ENCODE measurements around the gene ERG.

Gene ERG

GRCh38 chr21:38330666-38331065, 167.6 kb downstream of the ERG start:
- TF ChIP-seq CTCF (IDR thresholded peaks at IDR 0.05; ENCODE audit: low read length, missing control alignments), result no peak
- no peak for DNase-seq (ENCODE audit: low read depth)
- no peak overlapping the region for H3K4me3 ChIP-seq (replicated peaks; ENCODE audit: low read depth, low read length)
